ENCODE data around the gene PSPC1. TPM values are rescaled to one million over a fixed set of nuclear protein-coding genes. Genes with fewer than 3 reads are reported as not detected.
A peak's percentile ranks its signal among the peaks of the same experiment; 100 is the strongest.
"Not testable (repeated sequence)": the region's sequence is repeated elsewhere in the genome, so short reads cannot be mapped to it uniquely, and the experiment has no call there.

The PSPC1 gene
- total RNA-seq = 100 to 1,000 TPM in 3 of 5 donors, 10 to 100 TPM in 2; 73.9 to 256 (median 110) TPM
- polyA plus RNA-seq = 10 to 100 TPM; 19.2 to 35.0 (median 23.4) TPM
- long read RNA-seq, donor 1, partial matches to known transcripts = 0 of 2 reads
- long read RNA-seq, donor 1, other reads (novel, unspliced or antisense) = 0 of 2 reads
- long read RNA-seq, donor 2, transcript PSPC1-201 (9 exons, 2,407 nt) = major isoform, 6 of 7 reads
- long read RNA-seq, donor 2, partial matches to known transcripts = 0 of 7 reads
- long read RNA-seq, donor 2, other reads (novel, unspliced or antisense) = 0 of 7 reads
- long read RNA-seq, donor 3, partial matches to known transcripts = 0 of 5 reads
- long read RNA-seq, donor 3, other reads (novel, unspliced or antisense) = 0 of 5 reads
- long read RNA-seq, donor 4, partial matches to known transcripts = 0 of 4 reads
- long read RNA-seq, donor 4, other reads (novel, unspliced or antisense) = 0 of 4 reads
- long read RNA-seq, donor 5, partial matches to known transcripts = 0 of 7 reads
- long read RNA-seq, donor 5, other reads (novel, unspliced or antisense) = 0 of 7 reads
- long read RNA-seq, donor 6, transcript PSPC1-204 (8 exons, 1,709 nt) = minor isoform, 5 of 18 reads
- long read RNA-seq, donor 6, transcript PSPC1-201 (9 exons, 2,407 nt) = major isoform, 8 of 18 reads
- long read RNA-seq, donor 6, partial matches to known transcripts = 0 of 18 reads
- long read RNA-seq, donor 6, other reads (novel, unspliced or antisense) = 0 of 18 reads
- long read RNA-seq, donor 7, partial matches to known transcripts = 6 of 10 reads
- long read RNA-seq, donor 7, other reads (novel, unspliced or antisense) = 0 of 10 reads
- long read RNA-seq, donor 8, partial matches to known transcripts = 0 of 5 reads
- long read RNA-seq, donor 8, other reads (novel, unspliced or antisense) = 0 of 5 reads
- long read RNA-seq, donor 9, partial matches to known transcripts = 0 of 2 reads
- long read RNA-seq, donor 9, other reads (novel, unspliced or antisense) = 0 of 2 reads
- long read RNA-seq, donor 10, partial matches to known transcripts = 0 of 3 reads
- long read RNA-seq, donor 10, other reads (novel, unspliced or antisense) = 0 of 3 reads

- not testable (repeated sequence) for H3K27me3 ChIP-seq, H3K9me3 ChIP-seq, H3K36me3 ChIP-seq
- DNase-seq = peak; percentile 95 to 99
- Histone ChIP-seq H3K4me1 (peaks cover 6 to 15% (median 13%) of the 10 kb centered on the region in 4 donors), H3K4me3 (peak within 1 kb of the TSS; percentile 67 to 91 (median 84)), H3K27ac (peak within 1 kb of the TSS; percentile 91 to 97 (median 95))
- TF ChIP-seq POLR2AphosphoS5 (IDR thresholded peaks at IDR 0.05) (peak; percentile 89 to 94 (median 93)), POLR2A (IDR thresholded peaks at IDR 0.05) (peak in 2 of 4 donors; percentile 58 to 77)
- WGBS, 5 donors = 19 to 22% (median 21%) methylated on average over 50 of the region's 50 CpGs
- intact Hi-C loops (cut with DNase I; ENCODE audit: low total_unique reads) = loop anchor here (10.0 kb wide), 1 partner anchor 72 kb away; no protein-coding TSS in a partner anchor
These were observed at the start of gene PSPC1 for GRCh38 chr13:19782727-19783682. Gene PSPC1 (minus strand): TSS chr13:19782945. CDS start chr13:19782757, 188 bp downstream.

- WGBS, 5 donors = 91 to 100% (median 96%) methylated on average over 3 of the region's 3 CpGs
These were observed 39.9 kb upstream of the PSPC1 start for GRCh38 chr13:19822673-19823072.

GRCh38 chr13:19818223-19818842 lies 35.6 kb upstream of the PSPC1 start:
- peak; percentile 45 to 89 for DNase-seq
- H3K4me1 ChIP-seq = no peaks in the 10 kb centered on the region
- no peak overlapping the region for H3K27ac ChIP-seq
- no peaks in the 10 kb centered on the region for H3K9me3 ChIP-seq
- no peak overlapping the region for H3K4me3 ChIP-seq
- TF ChIP-seq CTCF (IDR thresholded peaks at IDR 0.05) (peak in 2 of 7 experiments; percentile 20 to 21), EP300 (IDR thresholded peaks at IDR 0.05) (no peak)
- no peaks in the 10 kb centered on the region for H3K27me3 ChIP-seq
- intact Hi-C loops (cut with DNase I; ENCODE audit: low total_unique reads) = no loop called here
- WGBS, 5 donors = 54 to 79% (median 59%) methylated on average over 16 to 27 of the region's 27 CpGs
- H3K36me3 ChIP-seq = peaks cover 11 to 49% (median 39%) of the 10 kb centered on the region in 4 donors

More at GRCh38 chr13:19822673-19823072, 39.9 kb upstream of the PSPC1 start:
- Histone ChIP-seq H3K9me3 (no peaks in the 10 kb centered on the region), H3K36me3 (peaks cover 12 to 76% (median 70%) of the 10 kb centered on the region in 4 donors), H3K4me3 (no peak overlapping the region), H3K27ac (no peak overlapping the region), H3K27me3 (no peaks in the 10 kb centered on the region), H3K4me1 (no peaks in the 10 kb centered on the region)
- no peak for DNase-seq
- TF ChIP-seq POLR2A (IDR thresholded peaks at IDR 0.05) = no peak
- no peak for TF ChIP-seq POLR2AphosphoS5 (IDR thresholded peaks at IDR 0.05)
- no peak for TF ChIP-seq EP300 (IDR thresholded peaks at IDR 0.05)
- intact Hi-C loops (cut with DNase I; ENCODE audit: low total_unique reads) = no loop called here

- Histone ChIP-seq H3K27ac (no peak overlapping the region), H3K4me3 (no peak overlapping the region), H3K9me3 (no peaks in the 10 kb centered on the region), H3K27me3 (no peaks in the 10 kb centered on the region), H3K4me1 (no peaks in the 10 kb centered on the region), H3K36me3 (peaks cover 11 to 44% (median 36%) of the 10 kb centered on the region in 4 donors)
- intact Hi-C loops (cut with DNase I; ENCODE audit: low total_unique reads) = no loop called here
- DNase-seq = no peak
- WGBS, 5 donors = 78 to 83% (median 80%) methylated on average over 7 of the region's 7 CpGs
- TF ChIP-seq POLR2A (IDR thresholded peaks at IDR 0.05) = no peak
These were observed 34.9 kb upstream of the PSPC1 start for GRCh38 chr13:19817510-19818158.

All from stomach (tissue), 19 donors.